ENCODE data around the gene RBBP4. TPM values are rescaled to one million over a fixed set of nuclear protein-coding genes. Genes with fewer than 3 reads are reported as not detected.

The RBBP4 gene
- total and polyA plus RNA-seq, 2 of the 13 experiments (the other 11 are each of a cell fraction or from before 2014, with no cell fraction given), result 64.4 to 166 TPM

DNA sequence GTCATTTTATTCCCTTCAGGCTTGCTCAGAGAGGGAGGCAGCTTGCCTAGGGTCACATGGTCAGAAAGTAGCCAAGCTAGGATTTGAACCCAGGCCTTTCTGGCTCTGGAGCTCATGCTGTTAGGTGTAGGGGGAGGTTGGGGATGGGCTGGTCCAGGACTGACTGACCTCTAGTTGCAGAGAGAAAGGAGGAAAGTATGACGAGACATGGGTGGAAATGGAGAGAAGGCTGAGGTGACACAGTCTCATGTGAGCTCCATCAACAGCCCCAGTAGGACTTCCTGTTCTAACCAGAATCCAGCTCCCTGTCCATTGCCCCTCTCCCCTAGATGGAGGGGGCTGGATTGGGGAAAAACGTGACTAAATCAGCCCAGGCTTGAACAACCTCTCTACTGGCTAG is 67.0 kb downstream of the RBBP4 start (continued):
- TF ChIP-seq, protein P1, sequence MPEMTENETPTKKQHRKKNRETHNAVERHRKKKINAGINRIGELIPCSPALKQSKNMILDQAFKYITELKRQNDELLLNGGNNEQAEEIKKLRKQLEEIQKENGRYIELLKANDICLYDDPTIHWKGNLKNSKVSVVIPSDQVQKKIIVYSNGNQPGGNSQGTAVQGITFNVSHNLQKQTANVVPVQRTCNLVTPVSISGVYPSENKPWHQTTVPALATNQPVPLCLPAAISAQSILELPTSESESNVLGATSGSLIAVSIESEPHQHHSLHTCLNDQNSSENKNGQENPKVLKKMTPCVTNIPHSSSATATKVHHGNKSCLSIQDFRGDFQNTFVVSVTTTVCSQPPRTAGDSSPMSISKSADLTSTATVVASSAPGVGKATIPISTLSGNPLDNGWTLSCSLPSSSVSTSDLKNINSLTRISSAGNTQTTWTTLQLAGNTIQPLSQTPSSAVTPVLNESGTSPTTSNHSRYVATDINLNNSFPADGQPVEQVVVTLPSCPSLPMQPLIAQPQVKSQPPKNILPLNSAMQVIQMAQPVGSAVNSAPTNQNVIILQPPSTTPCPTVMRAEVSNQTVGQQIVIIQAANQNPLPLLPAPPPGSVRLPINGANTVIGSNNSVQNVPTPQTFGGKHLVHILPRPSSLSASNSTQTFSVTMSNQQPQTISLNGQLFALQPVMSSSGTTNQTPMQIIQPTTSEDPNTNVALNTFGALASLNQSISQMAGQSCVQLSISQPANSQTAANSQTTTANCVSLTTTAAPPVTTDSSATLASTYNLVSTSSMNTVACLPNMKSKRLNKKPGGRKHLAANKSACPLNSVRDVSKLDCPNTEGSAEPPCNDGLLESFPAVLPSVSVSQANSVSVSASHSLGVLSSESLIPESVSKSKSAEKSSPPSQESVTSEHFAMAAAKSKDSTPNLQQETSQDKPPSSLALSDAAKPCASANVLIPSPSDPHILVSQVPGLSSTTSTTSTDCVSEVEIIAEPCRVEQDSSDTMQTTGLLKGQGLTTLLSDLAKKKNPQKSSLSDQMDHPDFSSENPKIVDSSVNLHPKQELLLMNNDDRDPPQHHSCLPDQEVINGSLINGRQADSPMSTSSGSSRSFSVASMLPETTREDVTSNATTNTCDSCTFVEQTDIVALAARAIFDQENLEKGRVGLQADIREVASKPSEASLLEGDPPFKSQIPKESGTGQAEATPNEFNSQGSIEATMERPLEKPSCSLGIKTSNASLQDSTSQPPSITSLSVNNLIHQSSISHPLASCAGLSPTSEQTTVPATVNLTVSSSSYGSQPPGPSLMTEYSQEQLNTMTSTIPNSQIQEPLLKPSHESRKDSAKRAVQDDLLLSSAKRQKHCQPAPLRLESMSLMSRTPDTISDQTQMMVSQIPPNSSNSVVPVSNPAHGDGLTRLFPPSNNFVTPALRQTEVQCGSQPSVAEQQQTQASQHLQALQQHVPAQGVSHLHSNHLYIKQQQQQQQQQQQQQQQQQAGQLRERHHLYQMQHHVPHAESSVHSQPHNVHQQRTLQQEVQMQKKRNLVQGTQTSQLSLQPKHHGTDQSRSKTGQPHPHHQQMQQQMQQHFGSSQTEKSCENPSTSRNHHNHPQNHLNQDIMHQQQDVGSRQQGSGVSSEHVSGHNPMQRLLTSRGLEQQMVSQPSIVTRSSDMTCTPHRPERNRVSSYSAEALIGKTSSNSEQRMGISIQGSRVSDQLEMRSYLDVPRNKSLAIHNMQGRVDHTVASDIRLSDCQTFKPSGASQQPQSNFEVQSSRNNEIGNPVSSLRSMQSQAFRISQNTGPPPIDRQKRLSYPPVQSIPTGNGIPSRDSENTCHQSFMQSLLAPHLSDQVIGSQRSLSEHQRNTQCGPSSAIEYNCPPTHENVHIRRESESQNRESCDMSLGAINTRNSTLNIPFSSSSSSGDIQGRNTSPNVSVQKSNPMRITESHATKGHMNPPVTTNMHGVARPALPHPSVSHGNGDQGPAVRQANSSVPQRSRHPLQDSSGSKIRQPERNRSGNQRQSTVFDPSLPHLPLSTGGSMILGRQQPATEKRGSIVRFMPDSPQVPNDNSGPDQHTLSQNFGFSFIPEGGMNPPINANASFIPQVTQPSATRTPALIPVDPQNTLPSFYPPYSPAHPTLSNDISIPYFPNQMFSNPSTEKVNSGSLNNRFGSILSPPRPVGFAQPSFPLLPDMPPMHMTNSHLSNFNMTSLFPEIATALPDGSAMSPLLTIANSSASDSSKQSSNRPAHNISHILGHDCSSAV (CRISPR knock-in tag; IDR thresholded peaks at IDR 0.05; ENCODE audit: borderline replicate concordance), result no peak
- no peak for TF ChIP-seq DR1 (CRISPR knock-in tag; IDR thresholded peaks at IDR 0.05)
- peak; percentile 6; the same call in 1 of the 2 replicates for TF ChIP-seq SALL1 (CRISPR knock-in tag; IDR thresholded peaks at IDR 0.05)
- 0 out of 2 replicates have a peak, but pooled peaks have one; percentile 37 for TF ChIP-seq SMAD1 (CRISPR knock-in tag; IDR thresholded peaks at IDR 0.05; ENCODE audit: borderline replicate concordance, low read depth)
- no peak for TF ChIP-seq NAIF1 (CRISPR knock-in tag; IDR thresholded peaks at IDR 0.05; ENCODE audit: borderline replicate concordance)
- TF ChIP-seq ZFP36 (IDR thresholded peaks at IDR 0.05; ENCODE audit: borderline replicate concordance, low read depth, low read length, partially characterized antibody), result no peak
- peak; percentile 43; the same call in 1 of the 2 replicates for TF ChIP-seq SAP130 (CRISPR knock-in tag; IDR thresholded peaks at IDR 0.05; ENCODE audit: low read depth)
- 0 out of 2 replicates have a peak, but pooled peaks have one; percentile 14 for TF ChIP-seq ZMYM3 (CRISPR knock-in tag; IDR thresholded peaks at IDR 0.05)
- TF ChIP-seq ERF (CRISPR knock-in tag; IDR thresholded peaks at IDR 0.05), result no peak
- TF ChIP-seq, protein P2, sequence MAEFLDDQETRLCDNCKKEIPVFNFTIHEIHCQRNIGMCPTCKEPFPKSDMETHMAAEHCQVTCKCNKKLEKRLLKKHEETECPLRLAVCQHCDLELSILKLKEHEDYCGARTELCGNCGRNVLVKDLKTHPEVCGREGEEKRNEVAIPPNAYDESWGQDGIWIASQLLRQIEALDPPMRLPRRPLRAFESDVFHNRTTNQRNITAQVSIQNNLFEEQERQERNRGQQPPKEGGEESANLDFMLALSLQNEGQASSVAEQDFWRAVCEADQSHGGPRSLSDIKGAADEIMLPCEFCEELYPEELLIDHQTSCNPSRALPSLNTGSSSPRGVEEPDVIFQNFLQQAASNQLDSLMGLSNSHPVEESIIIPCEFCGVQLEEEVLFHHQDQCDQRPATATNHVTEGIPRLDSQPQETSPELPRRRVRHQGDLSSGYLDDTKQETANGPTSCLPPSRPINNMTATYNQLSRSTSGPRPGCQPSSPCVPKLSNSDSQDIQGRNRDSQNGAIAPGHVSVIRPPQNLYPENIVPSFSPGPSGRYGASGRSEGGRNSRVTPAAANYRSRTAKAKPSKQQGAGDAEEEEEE (CRISPR knock-in tag; IDR thresholded peaks at IDR 0.05; ENCODE audit: borderline replicate concordance), result no peak
- TF ChIP-seq, protein P3, sequence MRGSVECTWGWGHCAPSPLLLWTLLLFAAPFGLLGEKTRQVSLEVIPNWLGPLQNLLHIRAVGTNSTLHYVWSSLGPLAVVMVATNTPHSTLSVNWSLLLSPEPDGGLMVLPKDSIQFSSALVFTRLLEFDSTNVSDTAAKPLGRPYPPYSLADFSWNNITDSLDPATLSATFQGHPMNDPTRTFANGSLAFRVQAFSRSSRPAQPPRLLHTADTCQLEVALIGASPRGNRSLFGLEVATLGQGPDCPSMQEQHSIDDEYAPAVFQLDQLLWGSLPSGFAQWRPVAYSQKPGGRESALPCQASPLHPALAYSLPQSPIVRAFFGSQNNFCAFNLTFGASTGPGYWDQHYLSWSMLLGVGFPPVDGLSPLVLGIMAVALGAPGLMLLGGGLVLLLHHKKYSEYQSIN (CRISPR knock-in tag; IDR thresholded peaks at IDR 0.05; ENCODE audit: borderline replicate concordance), result no peak
- TF ChIP-seq ZSCAN29 (CRISPR knock-in tag; conservative IDR thresholded peaks at IDR 0.05), result no peak
- TF ChIP-seq, protein P4, sequence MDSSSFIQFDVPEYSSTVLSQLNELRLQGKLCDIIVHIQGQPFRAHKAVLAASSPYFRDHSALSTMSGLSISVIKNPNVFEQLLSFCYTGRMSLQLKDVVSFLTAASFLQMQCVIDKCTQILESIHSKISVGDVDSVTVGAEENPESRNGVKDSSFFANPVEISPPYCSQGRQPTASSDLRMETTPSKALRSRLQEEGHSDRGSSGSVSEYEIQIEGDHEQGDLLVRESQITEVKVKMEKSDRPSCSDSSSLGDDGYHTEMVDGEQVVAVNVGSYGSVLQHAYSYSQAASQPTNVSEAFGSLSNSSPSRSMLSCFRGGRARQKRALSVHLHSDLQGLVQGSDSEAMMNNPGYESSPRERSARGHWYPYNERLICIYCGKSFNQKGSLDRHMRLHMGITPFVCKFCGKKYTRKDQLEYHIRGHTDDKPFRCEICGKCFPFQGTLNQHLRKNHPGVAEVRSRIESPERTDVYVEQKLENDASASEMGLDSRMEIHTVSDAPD (CRISPR knock-in tag; IDR thresholded peaks at IDR 0.05), result no peak
- TF ChIP-seq ZNF709 (CRISPR knock-in tag; IDR thresholded peaks at IDR 0.05), result no peak
